A549 treated with Hydrocortisone at 1 μM for 4 hours (cell line): ENCODE measurements around the gene OR4D9. TPM values are rescaled to one million over a fixed set of nuclear protein-coding genes. Genes with fewer than 3 reads are reported as not detected.

Experiments
- total RNA-seq: library from RNA; stranded (reverse); fragments of 200-300 nt; extraction: Qiagen RNA extraction; gene quantifications from 5 replicates; pipeline ENCODE4 v1.2.3, GENCODE V29; 2022

OR4D9 gene
- not detected in 5 replicates for total RNA-seq

DNA sequence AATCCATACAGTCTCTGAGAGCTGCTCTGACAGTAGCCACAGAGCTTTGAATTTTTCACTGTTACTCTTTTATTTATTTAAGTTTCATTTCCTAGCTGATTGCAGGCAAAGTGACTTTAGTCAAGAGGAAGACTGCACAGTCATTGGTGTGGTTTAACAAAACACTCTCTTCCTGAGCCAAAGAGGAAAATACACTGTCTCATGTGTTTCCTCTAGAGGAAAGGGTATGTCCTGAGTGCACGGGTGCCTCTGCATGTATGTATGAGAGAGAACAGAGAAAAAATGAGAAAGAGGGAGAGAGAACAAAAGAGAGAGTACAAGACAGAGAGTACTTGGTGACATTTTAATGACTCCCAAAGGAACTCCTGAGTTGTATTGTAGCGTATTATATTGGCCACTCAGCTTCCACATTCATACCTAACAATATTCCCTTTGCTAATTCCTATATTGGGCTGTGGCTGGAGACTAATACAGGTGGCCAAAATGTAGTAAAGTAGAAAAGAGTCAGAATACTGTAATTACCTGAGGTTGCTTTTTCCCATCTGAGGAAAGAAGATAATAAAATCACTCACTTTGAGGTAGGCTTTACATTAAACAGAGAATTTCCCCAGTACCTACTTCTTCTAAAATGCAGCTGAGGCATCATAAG is at the start of gene OR4D9:
TSS of gene OR4D9 (plus strand) at position 599 of the 649 bp plus-strand sequence. CDS start 3,374 bp downstream, outside the sequence.

DNA sequence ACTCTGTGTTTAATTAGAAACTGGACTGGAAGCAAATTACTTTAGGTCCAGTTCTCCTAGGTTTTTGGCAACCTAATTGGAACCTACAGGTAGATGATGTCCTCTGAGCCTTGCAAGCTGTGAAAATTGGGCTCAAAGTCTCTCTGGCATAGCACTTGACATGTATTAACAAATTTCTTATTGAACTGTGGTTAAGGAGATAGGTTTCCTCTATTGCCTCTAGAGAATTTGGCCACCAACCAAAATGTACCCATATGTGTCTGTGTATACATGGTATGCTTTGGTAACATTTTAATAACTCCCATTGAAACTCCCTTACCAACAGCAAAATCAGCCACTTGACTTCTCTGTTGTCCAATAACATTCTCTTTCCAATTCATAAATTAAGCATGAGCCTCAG is 38.3 kb upstream of the OR4D9 start, which contains the start of gene OR4D10:
TSS of gene OR4D10 (plus strand) at position 301 of the 400 bp plus-strand sequence. CDS start 4,115 bp downstream, outside the sequence.

DNA sequence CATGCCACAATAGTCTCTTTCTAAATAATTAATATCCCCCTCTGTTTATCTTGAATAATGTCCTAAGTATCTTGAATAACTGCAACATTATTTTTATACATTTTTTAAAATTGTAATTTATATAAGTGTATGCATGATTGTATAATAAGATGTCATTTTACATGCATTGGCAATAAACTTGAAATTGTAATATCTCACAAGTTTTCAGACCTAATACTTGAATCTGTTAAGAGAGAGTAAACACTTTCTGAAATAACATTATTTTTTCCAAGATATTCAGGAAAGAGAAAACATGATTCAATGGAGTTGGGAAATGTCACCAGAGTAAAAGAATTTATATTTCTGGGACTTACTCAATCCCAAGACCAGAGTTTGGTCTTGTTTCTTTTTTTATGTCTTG is 8.1 kb upstream of the OR4D9 start, which contains the start of gene OR4D11:
TSS of gene OR4D11 (plus strand) at position 301 of the 400 bp plus-strand sequence. CDS start at position 301, 0 bp downstream.

Other genes starting within 250 kb of the OR4D9 start
- not detected in 5 replicates for gene OR5AN1, start 152.6 kb upstream of the OR4D9 start, total RNA-seq
- not detected in 5 replicates for gene OR5A2, start 85.1 kb upstream of the OR4D9 start, total RNA-seq
- gene OR5A1, start 75.1 kb upstream of the OR4D9 start, total RNA-seq, result not detected in 5 replicates
- gene OR4D6, start 54.6 kb upstream of the OR4D9 start, total RNA-seq, result not detected in 5 replicates
- gene OR4D10, start 38.2 kb upstream of the OR4D9 start, total RNA-seq, result not detected in 5 replicates
- not detected in 5 replicates for gene OR4D11, start 8.0 kb upstream of the OR4D9 start, total RNA-seq
- gene OSBP, start 104.2 kb downstream of the OR4D9 start, total RNA-seq, result 26.9 to 36.3 TPM (median 29.8 TPM) in 5 replicates
- gene PATL1, start 157.5 kb downstream of the OR4D9 start, total RNA-seq, result 40.9 to 51.0 TPM (median 46.9 TPM) in 5 replicates
- gene OR10V1, start 202.3 kb downstream of the OR4D9 start, total RNA-seq, result not detected in 5 replicates
- gene STX3, start 243.8 kb downstream of the OR4D9 start, total RNA-seq, result 20.2 to 26.3 TPM (median 23.3 TPM) in 5 replicates